GM21723 (cell line): Measurements from ENCODE around the gene GNAZ.

Source experiments
- ATAC-seq: cut with Tn5 transposase; IDR thresholded peaks from one replicate; pipeline ENCODE4 v1.9.1; 2021; ENCODE audit warnings: mild to moderate bottlenecking, moderate library complexity; ENCODE audit not compliant: unreplicated experiment

Gene GNAZ

GRCh38 chr22:23075525-23076216 lies 5.4 kb downstream of the GNAZ start:
- ATAC-seq, result no peak

- ATAC-seq, result no peak
Measured at GRCh38 chr22:23076896-23077572, 6.7 kb downstream of the GNAZ start.

GRCh38 chr22:23077627-23078461 lies 7.5 kb downstream of the GNAZ start:
- ATAC-seq, result no peak

GRCh38 chr22:23078462-23078787 lies 8.1 kb downstream of the GNAZ start:
- ATAC-seq, result no peak

- ATAC-seq, result no peak
Measured at GRCh38 chr22:23079240-23079768, 9.0 kb downstream of the GNAZ start.

GRCh38 chr22:23079814-23080521 lies 9.6 kb downstream of the GNAZ start:
- no peak for ATAC-seq

GRCh38 chr22:23080613-23081290 lies 10.4 kb downstream of the GNAZ start:
- ATAC-seq, result no peak

- ATAC-seq, result no peak
Measured at GRCh38 chr22:23082534-23083314, 12.4 kb downstream of the GNAZ start.

GRCh38 chr22:23083315-23084021 lies 13.1 kb downstream of the GNAZ start:
- ATAC-seq, result no peak

- ATAC-seq, result no peak
Measured at GRCh38 chr22:23084453-23085350, 14.4 kb downstream of the GNAZ start.

- ATAC-seq, result no peak
Measured at GRCh38 chr22:23085351-23085671, 15.0 kb downstream of the GNAZ start.

- ATAC-seq, result no peak
Measured at GRCh38 chr22:23085785-23086184, 15.5 kb downstream of the GNAZ start.

GRCh38 chr22:23086263-23086662 lies 15.9 kb downstream of the GNAZ start:
- ATAC-seq, result no peak

- ATAC-seq, result no peak
Measured at GRCh38 chr22:23086787-23087186, 16.5 kb downstream of the GNAZ start.

GRCh38 chr22:23088199-23088604 lies 17.9 kb downstream of the GNAZ start:
- no peak for ATAC-seq

GRCh38 chr22:23089010-23089409 lies 18.7 kb downstream of the GNAZ start:
- ATAC-seq, result no peak

GRCh38 chr22:23089633-23090456 lies 19.5 kb downstream of the GNAZ start:
- no peak for ATAC-seq
